IMR-90 (cell line): ENCODE measurements around the gene MPC1. TPM values are rescaled to one million over a fixed set of nuclear protein-coding genes. Genes with fewer than 3 reads are reported as not detected.

ENCODE experiments used
- ATAC-seq: fragments of 200-7000 bp; cut with Tn5 transposase; 2 replicates; pipeline ENCODE4 v1.9.1; 2020; ENCODE audit warnings: low read depth, mild to moderate bottlenecking, moderate library complexity
- BruUV-seq: library from RNA; stranded (reverse); fragments of 400-500 nt; replicated peaks from 2 replicates; lab custom pipeline; 2021; lab: Mats Ljungman, UMichigan
- CTCF ChIA-PET: fragments of 300-600 bp; formaldehyde crosslinking; extraction: SDS; loops from one replicate; lab custom pipeline; 2021; ENCODE audit warnings: antibody characterized with exemption; lab: Yijun Ruan, JAX
- POLR2A ChIA-PET: fragments of 300-600 bp; sonication (Branson Sonifier 250); formaldehyde crosslinking; loops from one replicate; lab custom pipeline; 2022; ENCODE audit warnings: antibody characterized with exemption; ENCODE audit not compliant: unreplicated experiment; lab: Charles Lee
- DNase-seq: peaks from one replicate; pipeline ENCODE4 v3.0.0; 2013
- H2AFZ ChIP-seq: replicated peaks from 2 replicates; pipeline ENCODE3; 2013; ENCODE audit warnings: low read length, mild to moderate bottlenecking; ENCODE audit not compliant: poor library complexity
- H2AK5ac ChIP-seq: 2 replicates; pipeline ENCODE4 v1.6.1; 2013; ENCODE audit warnings: low read depth, low read length, inconsistent platforms
- H2AK9ac ChIP-seq: replicated peaks from 2 replicates; pipeline ENCODE3; 2013; ENCODE audit warnings: mild to moderate bottlenecking, low read depth, low read length, moderate library complexity; ENCODE audit not compliant: poor library complexity
- H2BK120ac ChIP-seq: 2 replicates; pipeline ENCODE4 v1.6.1; 2013; ENCODE audit warnings: low read depth, low read length, inconsistent platforms
- H2BK15ac ChIP-seq: 3 replicates; pipeline ENCODE4 v1.6.1; 2013; ENCODE audit warnings: low read depth, low read length, inconsistent platforms
- H2BK20ac ChIP-seq: 2 replicates; pipeline ENCODE4 v1.6.1; 2013; ENCODE audit warnings: low read depth, mild to moderate bottlenecking, inconsistent platforms, low read length, moderate library complexity
- H2BK5ac ChIP-seq: 2 replicates; pipeline ENCODE4 v1.6.1; 2013; ENCODE audit warnings: mild to moderate bottlenecking, low read depth, low read length, inconsistent platforms; ENCODE audit not compliant: poor library complexity, severe bottlenecking
- H3K14ac ChIP-seq: replicated peaks from 2 replicates; pipeline ENCODE4 v1.6.1; 2013; ENCODE audit warnings: low read depth, low read length, inconsistent platforms
- H3K18ac ChIP-seq: 2 replicates; pipeline ENCODE4 v1.6.1; 2013; ENCODE audit warnings: low read depth, low read length, control low read depth
- H3K23ac ChIP-seq: 2 replicates; pipeline ENCODE4 v1.6.1; 2013; ENCODE audit warnings: low read depth, low read length, inconsistent platforms
- H3K27ac ChIP-seq: 2 replicates; pipeline ENCODE4 v1.5.1; 2013; ENCODE audit warnings: mild to moderate bottlenecking, control low read depth, low read length; ENCODE audit not compliant: insufficient read depth
- H3K27me3 ChIP-seq: 2 replicates; pipeline ENCODE4 v1.6.1; 2013; ENCODE audit warnings: low read length; ENCODE audit not compliant: control insufficient read depth, insufficient read depth
- H3K36me3 ChIP-seq: 2 replicates; pipeline ENCODE4 v1.6.1; 2013; ENCODE audit warnings: low read length, mixed read lengths; ENCODE audit not compliant: control insufficient read depth, insufficient read depth
- H3K4ac ChIP-seq: 2 replicates; pipeline ENCODE4 v1.6.1; 2013; ENCODE audit warnings: low read depth, low read length, inconsistent platforms
- H3K4me1 ChIP-seq: 2 replicates; pipeline ENCODE4 v1.6.1; 2013; ENCODE audit warnings: low read length, mixed read lengths; ENCODE audit not compliant: control insufficient read depth, insufficient read depth
- H3K4me2 ChIP-seq: 2 replicates; pipeline ENCODE4 v1.6.1; 2013; ENCODE audit warnings: low read depth, mild to moderate bottlenecking, control low read depth, low read length, moderate library complexity
- H3K4me3 ChIP-seq: 2 replicates; pipeline ENCODE4 v1.5.1; 2013; ENCODE audit warnings: low read depth, mild to moderate bottlenecking, control low read depth, low read length, moderate library complexity; ENCODE audit not compliant: insufficient read depth
- H3K56ac ChIP-seq: 2 replicates; pipeline ENCODE4 v1.6.1; 2013; ENCODE audit warnings: low read length, inconsistent platforms; ENCODE audit not compliant: insufficient read depth; ENCODE audit errors: extremely low read depth
- H3K79me1 ChIP-seq, 2 experiments: 2 replicates each; pipeline ENCODE4 v1.6.1; 2013; ENCODE audit warnings: low read length in 2 of 2, inconsistent platforms in 1 of 2, low read depth in 1 of 2
- H3K9ac ChIP-seq: 2 replicates; pipeline ENCODE4 v1.6.1; 2013; ENCODE audit warnings: low read depth, low read length, control low read depth
- H3K9me1 ChIP-seq: 2 replicates; pipeline ENCODE4 v1.6.1; 2013; ENCODE audit warnings: low read length, inconsistent platforms; ENCODE audit not compliant: insufficient read depth
- H3K9me3 ChIP-seq: 2 replicates; pipeline ENCODE4 v1.6.1; 2013; ENCODE audit warnings: low read length; ENCODE audit not compliant: control insufficient read depth, insufficient read depth
- H4K20me1 ChIP-seq: 2 replicates; pipeline ENCODE4 v1.6.1; 2013; ENCODE audit warnings: low read length, inconsistent platforms; ENCODE audit not compliant: insufficient read depth
- H4K5ac ChIP-seq: 2 replicates; pipeline ENCODE4 v1.6.1; 2013; ENCODE audit warnings: mild to moderate bottlenecking, low read depth, low read length, control low read depth
- H4K8ac ChIP-seq, 2 experiments: 2 replicates each; pipeline ENCODE4 v1.6.1; 2013; ENCODE audit warnings: low read depth in 2 of 2, low read length in 2 of 2, control low read depth in 1 of 2, inconsistent platforms in 1 of 2
- H4K91ac ChIP-seq: 2 replicates; pipeline ENCODE4 v1.6.1; 2013; ENCODE audit warnings: low read depth, low read length, inconsistent platforms; ENCODE audit not compliant: insufficient read depth
- BHLHE40 ChIP-seq: fragments of 150-350 bp; IDR thresholded peaks from 2 replicates; pipeline ENCODE4 v1.6.1; 2016; ENCODE audit warnings: mild to moderate bottlenecking, low read depth, low read length
- CHD1 ChIP-seq: IDR thresholded peaks from 2 replicates; pipeline ENCODE4 v1.6.1; 2012; ENCODE audit warnings: low read depth, low read length, improper control_type of control experiment
- FOS ChIP-seq: fragments of 150-350 bp; IDR thresholded peaks from 2 replicates; pipeline ENCODE4 v1.6.1; 2016; ENCODE audit warnings: low read depth, low read length
- MXI1 ChIP-seq: IDR thresholded peaks from 2 replicates; pipeline ENCODE4 v1.6.1; 2012; ENCODE audit warnings: low read depth, mild to moderate bottlenecking, low read length, moderate library complexity, borderline replicate concordance
- POLR2A ChIP-seq: IDR thresholded peaks from 2 replicates; pipeline ENCODE4 v1.6.1; 2012; ENCODE audit warnings: mild to moderate bottlenecking, low read depth, low read length
- RAD21 ChIP-seq: IDR thresholded peaks from 2 replicates; pipeline ENCODE4 v1.6.1; 2012; ENCODE audit warnings: low read length, improper control_type of control experiment
- RCOR1 ChIP-seq: IDR thresholded peaks from 2 replicates; pipeline ENCODE4 v1.6.1; 2012; ENCODE audit warnings: mild to moderate bottlenecking, low read length, improper control_type of control experiment; ENCODE audit not compliant: insufficient replicate concordance
- RFX5 ChIP-seq: IDR thresholded peaks from 2 replicates; pipeline ENCODE4 v1.8.0; 2012; ENCODE audit warnings: low read depth, mild to moderate bottlenecking, low read length, moderate library complexity
- SMC3 ChIP-seq: fragments of 150-350 bp; IDR thresholded peaks from 2 replicates; pipeline ENCODE4 v1.6.1; 2016; ENCODE audit warnings: low read depth, mild to moderate bottlenecking, antibody characterized with exemption, low read length, moderate library complexity
- USF2 ChIP-seq: fragments of 150-350 bp; IDR thresholded peaks from 2 replicates; pipeline ENCODE4 v1.6.1; 2017; ENCODE audit warnings: mild to moderate bottlenecking, antibody characterized with exemption, low read length, low read depth
- WGBS, 2 experiments: methylation state at CpG; one replicate each; pipeline versions ENCODE4 v1.1.5 to v1.1.7; 2013; ENCODE audit warnings: missing lambda C conversion rate in 2 of 2; ENCODE audit not compliant: insufficient read length in 1 of 2; ENCODE audit errors: extremely low coverage in 2 of 2; 5-methylcytosine and 5-hydroxymethylcytosine counted together
- dilution Hi-C: fragments of 300-500 bp; cut with HindIII; formaldehyde crosslinking; loops from one replicate; pipeline ENCODE4 v1.14.3; 2018; ENCODE audit warnings: low sequenced_read_pairs; ENCODE audit not compliant: unreplicated experiment
- in situ Hi-C: fragments of 300-500 bp; cut with MboI; formaldehyde crosslinking; loops from 3 replicates; pipeline ENCODE4 v1.14.3; 2019; ENCODE audit warnings: low sequenced_read_pairs, inconsistent platforms, mixed read lengths
- intact Hi-C: fragments of 100-400 bp; cut with micrococcal nuclease; formaldehyde crosslinking; loops from 2 replicates; pipeline ENCODE4 v1.10.0; 2022
- polyA plus RNA-seq, 3 experiments: library from polyadenylated mRNA; depleted of rRNA; stranded (reverse); fragments of >200 nt; gene quantifications; 2 replicates each; pipeline ENCODE4 v1.2.3, GENCODE V29; 2012; ENCODE audit warnings: low replicate concordance in 1 of 3
- total RNA-seq: library from RNA; depleted of rRNA; stranded (reverse); fragments of >200 nt; gene quantifications from 2 replicates; pipeline ENCODE4 v1.2.3, GENCODE V29; 2012
- TF ChIP-seq, protein P1 (sequence below): conservative IDR thresholded peaks from 2 replicates; pipeline ENCODE4 v1.5.1; 2012; ENCODE audit warnings: mild to moderate bottlenecking, low read depth, low read length, improper control_type of control experiment

Gene MPC1
- total and polyA plus RNA-seq, 2 of the 4 experiments (the other 2 are of a cell fraction): 10.9 to 12.0 TPM

DNA sequence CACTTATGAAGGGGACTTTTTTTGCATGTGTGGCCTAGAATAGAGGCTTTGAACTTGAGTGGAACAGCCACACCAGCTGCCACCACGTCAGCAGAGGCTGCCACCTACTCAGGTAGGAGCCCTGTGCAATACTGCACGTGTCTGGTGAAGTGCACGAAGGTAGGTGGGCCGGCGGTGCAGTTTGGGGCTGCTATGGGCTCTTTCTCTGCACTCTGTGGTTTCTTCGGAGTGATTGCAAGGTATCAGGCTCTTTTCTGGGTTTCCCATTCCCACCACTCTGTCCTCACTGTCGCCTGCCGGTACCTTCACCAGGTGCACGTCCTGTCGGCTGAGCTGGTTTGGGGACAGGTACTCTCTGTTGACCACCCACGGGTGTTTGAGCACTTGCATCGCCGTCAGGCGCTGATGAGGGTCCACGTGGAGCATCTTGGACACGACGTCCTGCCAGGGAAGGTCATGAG, 30.8 kb upstream of the MPC1 start:
- no peak overlapping the region for H3K23ac ChIP-seq
- no peak overlapping the region for H2BK20ac ChIP-seq
- no peak for TF ChIP-seq RCOR1
- TF ChIP-seq USF2: no peak
- no peak for TF ChIP-seq MXI1
- TF ChIP-seq RFX5: no peak
- no peak for TF ChIP-seq FOS
- no peak for TF ChIP-seq CHD1
- TF ChIP-seq, protein P1, sequence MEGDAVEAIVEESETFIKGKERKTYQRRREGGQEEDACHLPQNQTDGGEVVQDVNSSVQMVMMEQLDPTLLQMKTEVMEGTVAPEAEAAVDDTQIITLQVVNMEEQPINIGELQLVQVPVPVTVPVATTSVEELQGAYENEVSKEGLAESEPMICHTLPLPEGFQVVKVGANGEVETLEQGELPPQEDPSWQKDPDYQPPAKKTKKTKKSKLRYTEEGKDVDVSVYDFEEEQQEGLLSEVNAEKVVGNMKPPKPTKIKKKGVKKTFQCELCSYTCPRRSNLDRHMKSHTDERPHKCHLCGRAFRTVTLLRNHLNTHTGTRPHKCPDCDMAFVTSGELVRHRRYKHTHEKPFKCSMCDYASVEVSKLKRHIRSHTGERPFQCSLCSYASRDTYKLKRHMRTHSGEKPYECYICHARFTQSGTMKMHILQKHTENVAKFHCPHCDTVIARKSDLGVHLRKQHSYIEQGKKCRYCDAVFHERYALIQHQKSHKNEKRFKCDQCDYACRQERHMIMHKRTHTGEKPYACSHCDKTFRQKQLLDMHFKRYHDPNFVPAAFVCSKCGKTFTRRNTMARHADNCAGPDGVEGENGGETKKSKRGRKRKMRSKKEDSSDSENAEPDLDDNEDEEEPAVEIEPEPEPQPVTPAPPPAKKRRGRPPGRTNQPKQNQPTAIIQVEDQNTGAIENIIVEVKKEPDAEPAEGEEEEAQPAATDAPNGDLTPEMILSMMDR: no peak
- no peak for TF ChIP-seq RAD21
- TF ChIP-seq SMC3: no peak
- TF ChIP-seq POLR2A: no peak
- TF ChIP-seq BHLHE40: no peak
- no peak overlapping the region for H4K8ac ChIP-seq
- DNase-seq: no peak
- H3K79me1 ChIP-seq: 0 out of 4 replicates have a peak, but pooled peaks cover 0 to 5% of the 10 kb centered on the region in 2 experiments
- intact Hi-C loops: no loop called here
- H4K20me1 ChIP-seq: peaks cover 3% of the 10 kb centered on the region; the same call in 1 of the 2 replicates
- H3K27ac ChIP-seq: no peak overlapping the region
- H3K18ac ChIP-seq: no peak overlapping the region
- H4K91ac ChIP-seq: no peak overlapping the region
- 92% methylated on average over 11 of the region's 17 CpGs; no CpG with 5 or more reads in 1 of the 2 experiments for WGBS, 2 experiments
- H3K36me3 ChIP-seq: peaks cover 59% of the 10 kb centered on the region
- H3K9me3 ChIP-seq: no peaks in the 10 kb centered on the region
- no peak overlapping the region for H2BK120ac ChIP-seq
- no peak overlapping the region for H3K4me3 ChIP-seq
- no peak overlapping the region for H3K56ac ChIP-seq
- no peak overlapping the region for H3K14ac ChIP-seq
- H2BK15ac ChIP-seq: no peak overlapping the region
- BruUV-seq: no TSS peak
- H3K4me1 ChIP-seq: no peaks in the 10 kb centered on the region
- no peak overlapping the region for H3K4me2 ChIP-seq
- H2BK5ac ChIP-seq: no peak overlapping the region
- no peaks in the 10 kb centered on the region for H3K27me3 ChIP-seq
- H4K5ac ChIP-seq: no peak overlapping the region
- no peak for ATAC-seq
- ChIA-PET POLR2A (no interaction called here), CTCF (no interaction called here)
- no peak overlapping the region for H2AK9ac ChIP-seq
- in situ Hi-C loops: no loop called here
- peaks cover 7% of the 10 kb centered on the region for H3K9me1 ChIP-seq
- H3K9ac ChIP-seq: no peak overlapping the region
- dilution Hi-C loops: no loop called here
- H2AFZ ChIP-seq: no peak overlapping the region
- no peak overlapping the region for H3K4ac ChIP-seq
- no peak overlapping the region for H2AK5ac ChIP-seq
